A549 (cell line): ENCODE measurements around the gene COX7A1. TPM values are rescaled to one million over a fixed set of nuclear protein-coding genes. Genes with fewer than 3 reads are reported as not detected.

Source experiments
- ATAC-seq, 2 experiments: fragments of 200-7000 bp in 1 of 2; fragments of >200 bp in 1 of 2; cut with Nextera tagmentation in 1 of 2; cut with Tn5 transposase in 1 of 2; 3 replicates each; pipeline versions ENCODE4 v1.8.0 to v1.9.1; 2018 to 2020; ENCODE audit warnings: mild to moderate bottlenecking in 1 of 2, moderate library complexity in 1 of 2
- CTCF ChIA-PET: fragments of 300-600 bp; sonication (Branson Sonifier 250); formaldehyde crosslinking; extraction: SDS; loops from one replicate; lab custom pipeline; 2021; ENCODE audit warnings: antibody characterized with exemption, inconsistent platforms; lab: Yijun Ruan, JAX
- POLR2A ChIA-PET: fragments of 350-600 bp; formaldehyde crosslinking; extraction: SDS; loops from one replicate; lab custom pipeline; 2021; ENCODE audit warnings: antibody characterized with exemption, inconsistent platforms; lab: Yijun Ruan, JAX
- DNase-seq, 2 experiments: peaks; one replicate each; pipeline versions ENCODE4 v3.0.0 to v3.0.0-alpha.2; 2011 to 2016; ENCODE audit warnings: low read depth in 1 of 2, low spot score in 1 of 2
- FAIRE-seq: peaks from 2 replicates; lab custom pipeline; 2011; peaks lifted over from hg19 to GRCh38; lab: Jason Lieb, UNC
- H3K27ac ChIP-seq, 2 experiments: fragments of >200 bp; sonication (Bioruptor Twin); formaldehyde crosslinking; 3 replicates each; pipeline ENCODE4 v1.5.1; 2016 to 2017
- H3K4me1 ChIP-seq: fragments of >200 bp; sonication (Bioruptor Twin); formaldehyde crosslinking; 3 replicates; pipeline ENCODE4 v1.6.1; 2016
- H3K4me2 ChIP-seq: fragments of >200 bp; sonication (Bioruptor Twin); formaldehyde crosslinking; 3 replicates; pipeline ENCODE4 v1.6.1; 2016
- H3K4me3 ChIP-seq: fragments of >200 bp; sonication (Bioruptor Twin); formaldehyde crosslinking; 3 replicates; pipeline ENCODE4 v1.5.1; 2016
- H3K9me3 ChIP-seq: fragments of >200 bp; sonication (Bioruptor Twin); formaldehyde crosslinking; 3 replicates; pipeline ENCODE4 v1.6.1; 2016
- ATOH8 ChIP-seq: fragments of 250-450 bp; sonication (Bioruptor Pico); IDR thresholded peaks from 2 replicates; pipeline ENCODE4 v1.5.0; 2020; ENCODE audit warnings: low read depth, mild to moderate bottlenecking, moderate library complexity
- CHD4 ChIP-seq: fragments of 200-600 bp; sonication (generic); IDR thresholded peaks from 2 replicates; pipeline ENCODE4 v1.6.1; 2016; ENCODE audit warnings: antibody characterized with exemption, mild to moderate bottlenecking, borderline replicate concordance
- E2F6 ChIP-seq: IDR thresholded peaks from 2 replicates; pipeline ENCODE4 v1.6.1; 2012; ENCODE audit warnings: low read depth, borderline replicate concordance
- GATA3 ChIP-seq: IDR thresholded peaks from 2 replicates; pipeline ENCODE4 v1.6.1; 2012; ENCODE audit warnings: borderline replicate concordance
- HOXA7 ChIP-seq: fragments of 250-450 bp; sonication (Bioruptor Pico); IDR thresholded peaks from 2 replicates; pipeline ENCODE4 v1.5.0; 2020; ENCODE audit warnings: mild to moderate bottlenecking, moderate library complexity
- HOXB13 ChIP-seq: fragments of 250-450 bp; sonication (Bioruptor Pico); IDR thresholded peaks from 2 replicates; pipeline ENCODE4 v1.5.0; 2020; ENCODE audit warnings: low read depth, mild to moderate bottlenecking, moderate library complexity
- HOXB5 ChIP-seq: fragments of 250-450 bp; sonication (Bioruptor Pico); IDR thresholded peaks from 2 replicates; pipeline ENCODE4 v1.5.0; 2020; ENCODE audit warnings: mild to moderate bottlenecking, moderate library complexity
- MAFK ChIP-seq: fragments of 450-650 bp; IDR thresholded peaks from 2 replicates; pipeline ENCODE4 v1.6.1; 2014; ENCODE audit not compliant: partially characterized antibody
- MAZ ChIP-seq: fragments of 150-350 bp; IDR thresholded peaks from 2 replicates; pipeline ENCODE4 v1.6.1; 2014; ENCODE audit warnings: antibody characterized with exemption, low read depth, low read length, borderline replicate concordance
- POLR2A ChIP-seq: IDR thresholded peaks from 2 replicates; pipeline ENCODE4 v1.6.1; 2012; ENCODE audit warnings: mild to moderate bottlenecking, low read length
- POLR2AphosphoS2 ChIP-seq: conservative IDR thresholded peaks from 2 replicates; pipeline ENCODE4 v1.6.1; 2012; ENCODE audit warnings: low read length, improper control_type of control experiment, inconsistent platforms
- RCOR1 ChIP-seq: fragments of 150-350 bp; IDR thresholded peaks from 2 replicates; pipeline ENCODE4 v1.6.1; 2014; ENCODE audit warnings: antibody characterized with exemption, low read length, low read depth
- RFX5 ChIP-seq: fragments of 450-650 bp; IDR thresholded peaks from 2 replicates; pipeline ENCODE4 v1.7.1; 2014; ENCODE audit warnings: antibody characterized with exemption, mild to moderate bottlenecking, moderate library complexity
- ZSCAN20 ChIP-seq: fragments of 250-450 bp; sonication (Bioruptor Pico); IDR thresholded peaks from 2 replicates; pipeline ENCODE4 v1.8.0; 2022; ENCODE audit warnings: mild to moderate bottlenecking, moderate library complexity
- WGBS: methylation state at CpG from one replicate; pipeline ENCODE4 v1.1.6; 2017; ENCODE audit errors: missing lambda C conversion rate; 5-methylcytosine and 5-hydroxymethylcytosine counted together
- polyA plus RNA-seq, 4 experiments: library from polyadenylated mRNA; depleted of rRNA in 3 of 4; stranded (reverse); fragments of >200 nt; fragmentation: RNase III in 1 of 4; extraction: RNeasy Plus Mini Kit Qiagen cat#74134 plus additional on column Dnase treatment in 1 of 4; gene quantifications; 2 replicates in 3 of 4; 3 replicates in 1 of 4; pipeline ENCODE4 v1.2.3, GENCODE V29; 2011 to 2017
- TF ChIP-seq, protein P1 (sequence below): fragments of >200 bp; sonication (Bioruptor Twin); formaldehyde crosslinking; IDR thresholded peaks from 3 replicates; pipeline ENCODE4 v1.6.1; 2016
- TF ChIP-seq, protein P2 (sequence below): IDR thresholded peaks from 2 replicates; pipeline ENCODE4 v1.6.1; 2012
- TF ChIP-seq, protein P3 (sequence below): IDR thresholded peaks from 2 replicates; pipeline ENCODE4 v1.6.1; 2012
- TF ChIP-seq, protein P4 (sequence below): fragments of 250-450 bp; sonication (Bioruptor Pico); IDR thresholded peaks from 2 replicates; pipeline ENCODE4 v1.5.0; 2021; ENCODE audit warnings: mild to moderate bottlenecking, moderate library complexity, borderline replicate concordance

COX7A1 gene
- polyA plus RNA-seq, 2 of the 4 experiments (the other 2 are of a cell fraction), result not detected

GRCh38 chr19:36128392-36128736, 23.9 kb downstream of the COX7A1 start:
- Histone ChIP-seq H3K4me3 (peak overlapping the region; percentile 52), H3K4me2 (peak overlapping the region; percentile 73), H3K4me1 (peaks cover 30% of the 10 kb centered on the region), H3K9me3 (no peaks in the 10 kb centered on the region), H3K27ac (peak overlapping the region; percentile 85 to 88)
- POLR2A ChIA-PET, result interaction anchor here (0.5 to 4.9 kb wide), 21 partner anchors 8 to 1242 kb away, joined by 3 to 65 read pairs (median 5); partner anchors contain the start of genes CAPNS1, POLR2I, TBCB and THAP8
- peak; percentile 29 to 36; a peak in 5 of 6 replicates for ATAC-seq
- WGBS, result 14% methylated on average over 10 of the region's 10 CpGs
- DNase-seq, result no peak
- no peak for TF ChIP-seq HOXA7 (CRISPR knock-in tag)
- TF ChIP-seq POLR2AphosphoS2, result no peak
- 0 out of 2 replicates have a peak, but pooled peaks have one; percentile 6 for TF ChIP-seq GATA3
- CTCF ChIA-PET, result interaction anchor here (0.6 to 8.6 kb wide), 68 partner anchors 9 to 1719 kb away, joined by 3 to 398 read pairs (median 4); partner anchors contain the start of genes CAPNS1, COX7A1, OVOL3 and POLR2I
- no peak for FAIRE-seq

DNA sequence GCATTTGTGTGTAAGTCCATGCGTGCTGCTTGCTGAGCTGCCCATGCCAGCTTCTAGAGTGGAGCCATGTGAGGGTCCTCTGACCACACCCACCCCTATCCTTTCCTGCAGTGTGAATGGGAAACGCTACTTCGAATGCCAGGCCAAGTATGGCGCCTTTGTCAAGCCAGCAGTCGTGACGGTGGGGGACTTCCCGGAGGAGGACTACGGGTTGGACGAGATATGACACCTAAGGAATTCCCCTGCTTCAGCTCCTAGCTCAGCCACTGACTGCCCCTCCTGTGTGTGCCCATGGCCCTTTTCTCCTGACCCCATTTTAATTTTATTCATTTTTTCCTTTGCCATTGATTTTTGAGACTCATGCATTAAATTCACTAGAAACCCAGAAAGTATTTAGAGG, 26.7 kb downstream of the COX7A1 start:
- TF ChIP-seq POLR2A, result no peak
- no peak for TF ChIP-seq E2F6
- no peak for TF ChIP-seq ATOH8 (CRISPR knock-in tag)
- no peak overlapping the region for H3K4me3 ChIP-seq
- H3K9me3 ChIP-seq, result no peaks in the 10 kb centered on the region
- ChIA-PET CTCF (interaction anchor here (0.7 to 8.6 kb wide), 11 partner anchors 9 to 363 kb away, joined by 3 to 398 read pairs (median 5); partner anchors contain the start of genes COX7A1, POLR2I, TBCB and ZNF566), POLR2A (interaction anchor here (1.3 to 3.3 kb wide), 2 partner anchors 11 to 14 kb away, joined by 5 to 15 read pairs; partner anchors contain the start of genes CAPNS1, POLR2I and TBCB)
- no peak for DNase-seq
- no peak overlapping the region for H3K27ac ChIP-seq
- 90% methylated on average over 9 of the region's 9 CpGs for WGBS
- no peak for FAIRE-seq
- H3K4me1 ChIP-seq, result peaks cover 12% of the 10 kb centered on the region; the same call in 1 of the 3 replicates
- no peak overlapping the region for H3K4me2 ChIP-seq
- ATAC-seq, result no peak

GRCh38 chr19:36121486-36122124, 30.6 kb downstream of the COX7A1 start:
- WGBS, result 93% methylated on average over 49 of the region's 49 CpGs
- CTCF ChIA-PET, result interaction anchor here (0.7 to 1.0 kb wide), 3 partner anchors 17 to 239 kb away, joined by 3 to 4 read pairs (median 3); no protein-coding TSS in a partner anchor
- H3K4me3 ChIP-seq, result no peak overlapping the region
- H3K4me1 ChIP-seq, result peaks cover 10% of the 10 kb centered on the region
- POLR2A ChIA-PET, result no interaction called here
- TF ChIP-seq POLR2A (no peak), MAZ (no peak), CHD4 (no peak), ZSCAN20 (CRISPR knock-in tag) (no peak), HOXB13 (CRISPR knock-in tag) (no peak), MAFK (no peak), HOXB5 (no peak), RFX5 (no peak), RCOR1 (no peak)
- TF ChIP-seq, protein P1, sequence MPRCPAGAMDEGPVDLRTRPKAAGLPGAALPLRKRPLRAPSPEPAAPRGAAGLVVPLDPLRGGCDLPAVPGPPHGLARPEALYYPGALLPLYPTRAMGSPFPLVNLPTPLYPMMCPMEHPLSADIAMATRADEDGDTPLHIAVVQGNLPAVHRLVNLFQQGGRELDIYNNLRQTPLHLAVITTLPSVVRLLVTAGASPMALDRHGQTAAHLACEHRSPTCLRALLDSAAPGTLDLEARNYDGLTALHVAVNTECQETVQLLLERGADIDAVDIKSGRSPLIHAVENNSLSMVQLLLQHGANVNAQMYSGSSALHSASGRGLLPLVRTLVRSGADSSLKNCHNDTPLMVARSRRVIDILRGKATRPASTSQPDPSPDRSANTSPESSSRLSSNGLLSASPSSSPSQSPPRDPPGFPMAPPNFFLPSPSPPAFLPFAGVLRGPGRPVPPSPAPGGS, result no peak
- TF ChIP-seq, protein P2, sequence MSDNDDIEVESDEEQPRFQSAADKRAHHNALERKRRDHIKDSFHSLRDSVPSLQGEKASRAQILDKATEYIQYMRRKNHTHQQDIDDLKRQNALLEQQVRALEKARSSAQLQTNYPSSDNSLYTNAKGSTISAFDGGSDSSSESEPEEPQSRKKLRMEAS, result no peak
- TF ChIP-seq, protein P3, sequence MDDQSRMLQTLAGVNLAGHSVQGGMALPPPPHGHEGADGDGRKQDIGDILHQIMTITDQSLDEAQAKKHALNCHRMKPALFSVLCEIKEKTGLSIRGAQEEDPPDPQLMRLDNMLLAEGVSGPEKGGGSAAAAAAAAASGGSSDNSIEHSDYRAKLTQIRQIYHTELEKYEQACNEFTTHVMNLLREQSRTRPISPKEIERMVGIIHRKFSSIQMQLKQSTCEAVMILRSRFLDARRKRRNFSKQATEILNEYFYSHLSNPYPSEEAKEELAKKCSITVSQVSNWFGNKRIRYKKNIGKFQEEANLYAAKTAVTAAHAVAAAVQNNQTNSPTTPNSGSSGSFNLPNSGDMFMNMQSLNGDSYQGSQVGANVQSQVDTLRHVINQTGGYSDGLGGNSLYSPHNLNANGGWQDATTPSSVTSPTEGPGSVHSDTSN, result no peak
- TF ChIP-seq, protein P4, sequence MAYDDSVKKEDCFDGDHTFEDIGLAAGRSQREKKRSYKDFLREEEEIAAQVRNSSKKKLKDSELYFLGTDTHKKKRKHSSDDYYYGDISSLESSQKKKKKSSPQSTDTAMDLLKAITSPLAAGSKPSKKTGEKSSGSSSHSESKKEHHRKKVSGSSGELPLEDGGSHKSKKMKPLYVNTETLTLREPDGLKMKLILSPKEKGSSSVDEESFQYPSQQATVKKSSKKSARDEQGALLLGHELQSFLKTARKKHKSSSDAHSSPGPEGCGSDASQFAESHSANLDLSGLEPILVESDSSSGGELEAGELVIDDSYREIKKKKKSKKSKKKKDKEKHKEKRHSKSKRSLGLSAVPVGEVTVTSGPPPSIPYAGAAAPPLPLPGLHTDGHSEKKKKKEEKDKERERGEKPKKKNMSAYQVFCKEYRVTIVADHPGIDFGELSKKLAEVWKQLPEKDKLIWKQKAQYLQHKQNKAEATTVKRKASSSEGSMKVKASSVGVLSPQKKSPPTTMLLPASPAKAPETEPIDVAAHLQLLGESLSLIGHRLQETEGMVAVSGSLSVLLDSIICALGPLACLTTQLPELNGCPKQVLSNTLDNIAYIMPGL (CRISPR knock-in tag), result no peak
- TF ChIP-seq, all 56 proteins: peak for 0
- DNase-seq, result no peak
- Histone ChIP-seq H3K4me2 (no peak overlapping the region), H3K27ac (no peak overlapping the region), H3K9me3 (no peaks in the 10 kb centered on the region)
- no peak; a peak in 1 of 6 replicates for ATAC-seq
- FAIRE-seq, result no peak
